Stimulated activated CD4-positive, alpha-beta T cell treated with anti-CD3 and anti-CD28 coated beads, Interleukin-1b, Interleukin-23, amount 100 ng/mL, for 1 hour (primary cell): Measurements from ENCODE around the gene FEZF1.

Experiments used
- DNase-seq, 2 donors: peaks; one replicate each; pipeline ENCODE4 v3.0.0-alpha.2; 2020; ENCODE audit warnings: low read depth in 2 of 2

Gene FEZF1

DNA sequence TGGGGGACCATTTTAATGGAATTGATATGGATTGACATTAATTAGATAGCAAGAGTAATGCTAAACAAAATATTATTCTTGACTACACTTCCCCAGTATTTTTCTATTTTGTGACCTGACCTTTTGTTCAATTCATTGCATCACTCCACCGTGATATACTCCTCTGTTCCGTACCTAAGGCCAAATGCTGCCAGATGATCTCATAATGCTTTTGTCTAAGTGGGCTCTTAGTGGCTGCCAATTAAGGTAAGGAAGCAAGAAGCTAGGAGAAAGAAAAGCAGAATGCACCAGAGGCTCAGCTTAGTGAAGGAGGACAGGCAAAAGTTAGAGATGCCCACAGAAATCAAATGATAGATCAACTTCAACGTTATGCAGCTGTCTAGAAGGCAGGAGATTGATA is 36.4 kb downstream of the FEZF1 start:
- DNase-seq, result no peak

DNA sequence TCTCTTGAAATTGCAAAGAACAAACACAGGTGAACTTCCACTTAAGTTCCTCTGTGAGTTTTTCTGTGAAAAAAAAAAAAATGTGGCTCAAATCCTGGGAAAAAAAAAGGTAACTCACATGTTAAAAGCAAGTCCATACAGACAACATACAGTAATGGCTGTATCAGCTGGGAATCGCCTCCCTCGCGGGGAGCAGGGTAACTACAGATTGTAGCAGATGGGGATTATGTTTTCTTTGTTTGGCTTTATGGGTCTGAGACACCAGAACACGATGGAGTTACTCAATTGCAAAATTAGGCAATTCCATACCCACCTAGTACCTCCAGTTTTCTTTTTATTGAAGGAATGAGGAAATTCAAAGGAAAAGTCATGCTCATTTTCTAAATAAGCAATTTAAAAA is 42.3 kb downstream of the FEZF1 start:
- no peak for DNase-seq

DNA sequence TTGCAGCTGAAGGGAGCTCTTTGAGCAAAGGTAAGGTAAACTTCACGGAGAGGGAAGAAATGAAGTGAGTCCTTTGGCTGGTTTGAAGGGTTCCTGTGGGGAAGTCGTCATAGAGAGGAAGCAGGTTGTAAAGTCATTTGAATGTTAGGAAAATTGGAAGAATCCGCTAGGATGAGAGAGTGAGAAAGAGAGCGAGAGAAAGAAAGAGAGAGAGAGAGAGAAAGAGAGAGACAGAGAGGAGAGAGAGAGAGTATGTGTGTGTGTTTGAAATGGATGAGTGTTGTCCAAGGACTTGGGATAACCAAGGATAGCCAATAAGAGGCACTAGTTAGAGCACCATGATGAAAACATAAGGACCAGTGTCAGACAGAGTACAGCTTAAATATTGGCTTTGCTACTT is 43.1 kb downstream of the FEZF1 start:
- DNase-seq, result no peak

DNA sequence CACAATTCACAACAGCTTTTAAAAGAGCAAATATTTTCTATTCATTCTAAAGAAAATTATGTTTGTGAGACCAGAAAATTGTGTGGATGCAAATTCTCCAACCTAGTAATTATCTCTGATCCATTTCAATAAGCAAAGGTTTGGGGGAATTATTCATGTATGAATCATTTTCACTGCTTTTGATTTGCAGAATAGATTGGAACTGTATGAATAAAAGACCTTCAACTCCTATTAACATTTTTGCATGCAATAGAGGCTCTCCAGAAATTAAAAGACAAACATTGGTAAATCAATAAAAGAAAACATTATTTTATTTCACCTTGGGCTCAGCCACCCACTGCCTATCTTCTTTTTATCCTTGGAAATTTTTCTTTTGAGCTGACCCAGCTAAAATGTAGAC is 43.5 kb downstream of the FEZF1 start:
- DNase-seq, result no peak

DNA sequence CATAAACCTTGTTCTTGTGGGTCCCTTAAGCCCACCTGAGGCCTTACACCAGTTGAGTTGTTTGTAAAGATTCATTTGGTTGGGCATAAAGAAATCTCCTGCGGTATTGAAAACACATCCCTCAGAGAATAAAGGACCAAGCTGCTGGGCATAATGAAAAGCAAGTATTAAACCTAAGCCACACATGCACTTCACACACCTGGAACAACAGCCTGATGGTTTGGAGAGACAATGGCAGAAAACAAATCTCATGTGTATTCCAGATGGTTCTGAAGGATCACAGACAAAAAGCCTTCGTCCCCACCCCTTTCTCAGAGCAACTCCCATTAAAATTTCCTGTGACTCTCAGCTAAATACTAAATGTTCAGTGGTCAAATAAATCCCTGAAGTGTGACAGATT is 44.2 kb downstream of the FEZF1 start:
- no peak for DNase-seq

DNA sequence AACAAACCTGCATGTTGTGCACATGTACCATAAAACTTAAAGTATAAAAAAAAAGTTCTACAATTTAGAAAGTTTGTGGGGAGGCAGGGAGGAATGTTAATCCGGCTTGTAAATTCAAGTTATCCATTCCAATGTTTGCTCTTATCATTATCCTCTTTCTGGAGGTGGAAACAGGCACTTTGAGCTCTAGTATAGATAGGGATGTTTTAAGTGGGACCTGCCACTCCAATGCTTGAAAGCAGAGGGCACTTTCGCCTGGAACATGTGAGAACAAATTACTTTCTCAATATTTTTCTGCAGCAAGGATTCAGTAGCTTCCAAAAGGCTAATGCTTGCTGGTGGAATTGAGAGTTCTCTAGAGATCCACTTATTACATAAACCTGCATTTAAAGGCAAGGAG is 45.6 kb downstream of the FEZF1 start:
- no peak for DNase-seq

DNA sequence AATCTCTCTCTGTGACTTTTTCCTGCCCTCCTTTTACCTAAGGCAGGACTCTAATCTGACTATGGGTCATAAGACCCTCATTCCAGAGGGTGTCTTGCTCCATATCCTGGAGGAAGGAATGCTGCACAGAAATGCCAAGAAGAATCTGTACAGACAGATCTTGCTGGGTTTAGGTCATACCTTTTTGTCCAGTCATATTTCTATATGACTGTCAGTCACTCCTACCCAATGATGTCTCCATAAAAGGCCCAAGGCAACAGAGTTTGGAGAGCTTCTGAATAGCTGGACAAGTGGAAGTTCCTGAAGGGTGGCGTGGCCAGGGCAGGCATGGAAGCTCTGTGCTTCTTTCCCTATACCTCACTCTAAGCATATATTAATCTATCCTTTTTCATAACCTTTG is 47.5 kb downstream of the FEZF1 start:
- DNase-seq, result no peak

DNA sequence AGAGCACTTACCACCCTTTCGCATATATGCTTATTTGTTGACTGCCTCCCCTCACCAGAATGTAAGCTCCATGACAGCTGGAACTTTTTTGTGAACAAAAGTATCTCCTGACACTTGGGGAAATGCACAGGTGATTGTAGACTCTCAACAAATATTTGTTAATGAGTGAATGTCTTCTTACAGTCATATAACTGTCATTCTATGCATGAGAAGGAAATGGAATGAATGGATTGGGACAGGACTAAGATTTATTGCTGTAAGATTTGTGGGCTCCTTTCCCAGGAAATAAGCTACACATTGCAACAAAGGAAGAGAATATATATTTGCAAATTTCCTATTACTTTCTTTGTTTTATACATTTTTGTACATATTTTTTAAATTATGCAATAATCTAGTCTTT is 48.5 kb downstream of the FEZF1 start:
- DNase-seq, result no peak

DNA sequence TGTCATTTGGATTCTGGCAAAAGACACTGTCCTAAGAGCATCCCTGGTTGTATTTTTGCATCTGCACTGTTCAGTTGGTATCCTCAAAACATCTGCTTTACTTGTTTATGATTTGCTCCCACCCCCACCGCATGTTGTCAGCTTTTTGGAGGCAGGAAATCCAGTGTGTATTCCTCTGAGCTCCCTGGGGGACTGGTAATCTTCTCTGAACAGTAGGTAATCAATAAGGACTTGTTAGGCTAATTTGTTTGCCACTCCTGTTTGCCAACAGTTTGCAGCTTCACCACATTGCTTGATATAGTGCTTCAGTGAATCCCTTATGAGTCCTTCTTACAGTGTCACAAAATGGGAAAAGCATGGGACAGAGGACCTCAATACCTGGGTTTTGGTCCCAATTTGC is 49.1 kb downstream of the FEZF1 start:
- DNase-seq, result no peak
